Fibroblast of lung (primary cell): ENCODE measurements around the gene SF3B5.

Source experiments
- EZH2 ChIP-seq: IDR thresholded peaks from 2 replicates; pipeline ENCODE4 v1.5.1; 2012; ENCODE audit warnings: low read length, control low read depth, mild to moderate bottlenecking; ENCODE audit errors: missing control alignments
- TF ChIP-seq, protein P1 (sequence below), 2 donors: IDR thresholded peaks in 1 of 2; conservative IDR thresholded peaks in 1 of 2; 1 replicate in 1 of 2; 2 replicates in 1 of 2; pipeline ENCODE4 v1.5.1; 2011 to 2012; ENCODE audit warnings: low read length in 2 of 2, control low read depth in 1 of 2, inconsistent platforms in 1 of 2, low read depth in 1 of 2, mild to moderate bottlenecking in 1 of 2

DNA sequence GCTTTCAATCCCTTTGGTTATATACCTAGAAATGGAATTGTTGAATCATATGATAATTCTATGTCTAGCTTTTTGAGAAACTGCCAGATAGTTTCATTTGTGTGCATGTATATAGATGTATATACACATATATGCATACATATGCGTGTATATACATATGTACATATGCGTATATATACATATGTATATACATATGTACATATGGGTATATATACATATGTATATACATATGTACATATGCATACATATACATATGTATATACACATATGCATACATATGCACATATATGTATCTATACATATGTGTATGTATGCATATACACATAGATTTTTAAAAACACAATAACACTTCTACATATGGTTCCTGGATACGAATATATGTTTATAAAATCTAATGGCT lies 8.4 kb downstream of the SF3B5 start:
- TF ChIP-seq, protein P1, sequence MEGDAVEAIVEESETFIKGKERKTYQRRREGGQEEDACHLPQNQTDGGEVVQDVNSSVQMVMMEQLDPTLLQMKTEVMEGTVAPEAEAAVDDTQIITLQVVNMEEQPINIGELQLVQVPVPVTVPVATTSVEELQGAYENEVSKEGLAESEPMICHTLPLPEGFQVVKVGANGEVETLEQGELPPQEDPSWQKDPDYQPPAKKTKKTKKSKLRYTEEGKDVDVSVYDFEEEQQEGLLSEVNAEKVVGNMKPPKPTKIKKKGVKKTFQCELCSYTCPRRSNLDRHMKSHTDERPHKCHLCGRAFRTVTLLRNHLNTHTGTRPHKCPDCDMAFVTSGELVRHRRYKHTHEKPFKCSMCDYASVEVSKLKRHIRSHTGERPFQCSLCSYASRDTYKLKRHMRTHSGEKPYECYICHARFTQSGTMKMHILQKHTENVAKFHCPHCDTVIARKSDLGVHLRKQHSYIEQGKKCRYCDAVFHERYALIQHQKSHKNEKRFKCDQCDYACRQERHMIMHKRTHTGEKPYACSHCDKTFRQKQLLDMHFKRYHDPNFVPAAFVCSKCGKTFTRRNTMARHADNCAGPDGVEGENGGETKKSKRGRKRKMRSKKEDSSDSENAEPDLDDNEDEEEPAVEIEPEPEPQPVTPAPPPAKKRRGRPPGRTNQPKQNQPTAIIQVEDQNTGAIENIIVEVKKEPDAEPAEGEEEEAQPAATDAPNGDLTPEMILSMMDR (conservative IDR thresholded peaks at IDR 0.05 in 1 of 2, IDR thresholded peaks at IDR 0.05 in 1 of 2; ENCODE audit: low read depth in 1 of 2, low read length in 2 of 2): no peak
- no peak for TF ChIP-seq EZH2
